B cell (primary cell): ENCODE measurements around the gene PNLIPRP1.

Experiments
- CTCF ChIP-seq: fragments of 200-600 bp; IDR thresholded peaks from one replicate; pipeline ENCODE4 v1.8.0; 2022; ENCODE audit warnings: antibody characterized with exemption, mild to moderate bottlenecking
- EZH2 ChIP-seq: IDR thresholded peaks from 2 replicates; pipeline ENCODE4 v1.6.1; 2012; ENCODE audit warnings: borderline replicate concordance, low read depth, mild to moderate bottlenecking, moderate library complexity, low read length; ENCODE audit not compliant: insufficient read depth, poor library complexity, severe bottlenecking

- TF ChIP-seq EZH2 (no peak), CTCF (no peak)
Measured at GRCh38 chr10:116545756-116546155, 45.0 kb upstream of the PNLIPRP1 start, which contains the start of gene PNLIP.
